Mesodermal cell (in vitro differentiated cells): ENCODE data around the gene SNN.

ENCODE experiments used
- H3K27ac ChIP-seq: 2 replicates; pipeline ENCODE4 v1.7.0; 2013; ENCODE audit warnings: mild to moderate bottlenecking, low read depth, low read length, moderate library complexity; ENCODE audit not compliant: severe bottlenecking
- H3K36me3 ChIP-seq: 2 replicates; pipeline ENCODE4 v1.7.1; 2013; ENCODE audit warnings: mild to moderate bottlenecking, low read length, moderate library complexity; ENCODE audit not compliant: control insufficient read depth, insufficient read depth
- H3K4me1 ChIP-seq: one replicate; pipeline ENCODE4 v1.7.1; 2013; ENCODE audit warnings: mild to moderate bottlenecking, low read length; ENCODE audit not compliant: insufficient read depth, control insufficient read depth, poor library complexity, severe bottlenecking
- H3K4me3 ChIP-seq: 2 replicates; pipeline ENCODE4 v1.7.0; 2013; ENCODE audit warnings: low read length, control low read depth, mild to moderate bottlenecking; ENCODE audit not compliant: insufficient read depth, poor library complexity, severe bottlenecking; ENCODE audit errors: extremely low read depth
- H3K9me3 ChIP-seq: 2 replicates; pipeline ENCODE4 v1.7.1; 2013; ENCODE audit warnings: mild to moderate bottlenecking, low read length, moderate library complexity; ENCODE audit not compliant: control insufficient read depth
- WGBS, 2 experiments: methylation state at CpG; one replicate each; pipeline ENCODE4 v1.1.5; 2013; ENCODE audit warnings: missing lambda C conversion rate in 2 of 2; ENCODE audit not compliant: insufficient coverage in 2 of 2; 5-methylcytosine and 5-hydroxymethylcytosine counted together

SNN gene

DNA sequence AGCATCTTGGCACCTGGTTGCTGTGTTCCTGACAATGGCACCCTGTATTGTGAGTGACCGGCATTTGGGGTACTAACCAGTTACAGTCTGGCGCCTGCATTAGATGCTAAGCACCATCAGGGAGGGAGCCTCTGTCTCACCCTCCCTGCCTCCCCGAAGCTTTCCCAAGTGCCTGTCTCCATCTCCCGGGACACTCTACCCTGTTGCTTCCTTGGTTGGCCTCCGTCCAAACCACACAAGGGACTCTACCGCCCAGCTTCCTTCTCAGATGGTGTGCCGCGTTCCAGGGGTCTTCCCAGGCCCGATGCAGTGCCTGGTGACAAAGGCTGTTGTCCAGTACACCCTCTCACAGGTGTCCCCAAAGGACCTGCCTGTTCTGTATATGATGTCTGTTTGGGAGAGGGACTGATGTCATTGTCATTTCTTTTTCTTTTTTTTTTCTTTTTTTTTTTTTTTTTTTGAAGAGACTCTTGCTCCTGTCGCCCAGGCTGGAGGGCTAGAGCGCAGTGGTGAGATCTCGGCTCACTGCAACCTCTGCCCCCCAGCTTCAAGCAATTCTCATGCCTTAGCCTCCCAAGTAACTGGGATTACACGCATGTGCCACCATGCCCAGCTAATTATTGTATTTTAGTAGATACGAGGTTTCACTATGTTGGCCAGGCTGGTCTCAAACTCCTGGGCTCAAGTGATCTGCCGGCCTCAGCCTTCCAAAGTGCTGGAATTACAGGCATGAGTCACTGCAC is 6.7 kb downstream of the SNN start:
- no peak overlapping the region for H3K27ac ChIP-seq
- WGBS, 2 experiments, result 86 to 96% methylated on average over 12 to 14 of the region's 15 CpGs
- H3K36me3 ChIP-seq, result peaks cover 56% of the 10 kb centered on the region

DNA sequence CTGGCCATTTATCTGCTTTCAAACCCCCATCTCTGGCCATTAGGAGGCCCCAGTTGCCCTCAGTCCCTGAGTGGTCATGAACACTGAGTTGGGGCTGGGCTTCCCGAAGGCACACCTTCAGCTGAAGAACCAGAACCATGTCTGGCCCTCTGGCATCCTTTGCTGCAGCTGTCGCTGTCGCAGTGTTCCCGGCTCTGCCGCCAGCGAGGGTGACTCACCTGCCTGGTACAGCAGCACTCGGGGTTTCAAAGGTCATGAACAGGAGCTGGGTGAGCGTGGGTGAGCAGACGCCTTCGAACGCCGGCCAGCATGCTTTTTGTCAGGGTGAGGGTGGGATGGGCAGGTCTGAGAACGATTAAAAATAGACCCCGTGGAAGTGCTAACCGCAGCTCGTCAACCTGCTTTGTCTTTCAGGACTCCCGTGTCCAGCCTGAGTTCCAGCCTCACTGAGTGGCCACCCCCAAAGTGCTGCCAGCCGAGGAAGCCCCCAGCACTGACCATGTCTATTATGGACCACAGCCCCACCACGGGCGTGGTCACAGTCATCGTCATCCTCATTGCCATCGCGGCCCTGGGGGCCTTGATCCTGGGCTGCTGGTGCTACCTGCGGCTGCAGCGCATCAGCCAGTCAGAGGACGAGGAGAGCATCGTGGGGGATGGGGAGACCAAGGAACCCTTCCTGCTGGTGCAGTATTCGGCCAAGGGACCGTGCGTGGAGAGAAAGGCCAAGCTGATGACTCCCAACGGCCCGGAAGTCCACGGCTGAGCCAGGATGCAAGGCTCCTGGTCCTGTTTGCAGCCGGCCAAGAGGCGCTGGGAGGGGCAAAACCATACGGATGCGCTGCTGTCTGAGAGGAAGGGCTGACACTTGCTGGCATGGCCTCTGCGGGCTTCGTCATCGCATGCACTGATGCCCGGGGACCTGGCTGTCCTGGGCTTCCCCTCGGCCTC is 7.6 kb downstream of the SNN start:
- H3K27ac ChIP-seq, result no peak overlapping the region
- H3K36me3 ChIP-seq, result peaks cover 65% of the 10 kb centered on the region
- H3K9me3 ChIP-seq, result no peaks in the 10 kb centered on the region
- peaks cover 25% of the 10 kb centered on the region for H3K4me1 ChIP-seq
- no peak overlapping the region for H3K4me3 ChIP-seq
- WGBS, 2 experiments, result 90 to 92% methylated on average over 41 to 42 of the region's 42 CpGs

More for the DNA sequence above, 6.7 kb downstream of the SNN start:
- no peaks in the 10 kb centered on the region for H3K9me3 ChIP-seq
- H3K4me1 ChIP-seq, result peaks cover 29% of the 10 kb centered on the region
- no peak overlapping the region for H3K4me3 ChIP-seq

DNA sequence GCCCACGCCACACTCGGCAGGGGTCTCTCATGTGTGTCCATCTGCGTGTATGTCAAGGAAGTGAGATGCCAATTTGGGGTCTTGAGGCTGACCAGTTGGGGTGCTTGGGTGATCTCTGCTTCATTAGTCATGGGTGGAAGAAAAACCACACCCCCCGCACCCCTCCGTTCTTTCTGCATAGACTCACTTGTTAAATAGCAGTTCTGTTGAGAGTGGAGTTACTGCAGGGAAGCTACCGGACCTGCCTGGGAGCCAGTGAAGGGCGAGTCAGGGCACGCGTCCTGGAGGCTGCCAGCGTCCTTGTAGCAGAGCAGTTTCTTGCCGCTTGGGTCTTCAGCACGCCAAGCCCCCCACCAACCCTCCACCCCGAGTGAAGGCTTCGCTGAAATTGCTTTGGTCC is 8.5 kb downstream of the SNN start:
- peaks cover 74% of the 10 kb centered on the region for H3K36me3 ChIP-seq
- H3K27ac ChIP-seq, result peak overlapping the region; percentile 45
- no peaks in the 10 kb centered on the region for H3K9me3 ChIP-seq
- WGBS, 2 experiments, result 92 to 94% methylated on average over 9 to 12 of the region's 14 CpGs
- peaks cover 25% of the 10 kb centered on the region for H3K4me1 ChIP-seq
- no peak overlapping the region for H3K4me3 ChIP-seq

DNA sequence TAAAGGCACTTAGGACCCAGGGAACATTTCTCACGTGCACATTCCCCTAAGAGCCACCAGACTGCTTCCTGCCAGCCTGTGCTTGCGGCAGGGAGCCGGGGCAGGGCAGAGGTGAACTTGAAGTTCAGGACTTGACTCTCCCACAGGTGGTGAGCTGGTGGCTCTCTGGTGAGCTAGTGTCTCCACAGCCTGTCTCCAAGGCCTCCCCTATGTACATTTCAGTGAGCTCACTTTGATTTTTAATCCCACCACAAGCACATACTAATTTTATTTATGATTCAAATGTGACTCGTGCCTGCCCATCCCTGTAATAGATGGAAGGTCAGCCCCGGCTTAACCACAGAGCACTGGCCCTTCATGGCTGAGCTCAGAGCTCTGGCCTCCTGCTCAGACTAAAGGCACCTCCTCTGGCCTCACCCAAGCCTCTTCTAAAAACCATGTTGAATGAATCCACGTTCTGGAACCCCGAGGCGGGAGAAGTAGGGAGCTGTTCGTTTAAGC is 9.2 kb downstream of the SNN start:
- Histone ChIP-seq H3K27ac (peak overlapping the region; percentile 45), H3K4me3 (no peak overlapping the region), H3K36me3 (peaks cover 76% of the 10 kb centered on the region), H3K4me1 (peaks cover 27% of the 10 kb centered on the region), H3K9me3 (no peaks in the 10 kb centered on the region)
- 89% methylated on average over 5 to 9 of the region's 9 CpGs for WGBS, 2 experiments

DNA sequence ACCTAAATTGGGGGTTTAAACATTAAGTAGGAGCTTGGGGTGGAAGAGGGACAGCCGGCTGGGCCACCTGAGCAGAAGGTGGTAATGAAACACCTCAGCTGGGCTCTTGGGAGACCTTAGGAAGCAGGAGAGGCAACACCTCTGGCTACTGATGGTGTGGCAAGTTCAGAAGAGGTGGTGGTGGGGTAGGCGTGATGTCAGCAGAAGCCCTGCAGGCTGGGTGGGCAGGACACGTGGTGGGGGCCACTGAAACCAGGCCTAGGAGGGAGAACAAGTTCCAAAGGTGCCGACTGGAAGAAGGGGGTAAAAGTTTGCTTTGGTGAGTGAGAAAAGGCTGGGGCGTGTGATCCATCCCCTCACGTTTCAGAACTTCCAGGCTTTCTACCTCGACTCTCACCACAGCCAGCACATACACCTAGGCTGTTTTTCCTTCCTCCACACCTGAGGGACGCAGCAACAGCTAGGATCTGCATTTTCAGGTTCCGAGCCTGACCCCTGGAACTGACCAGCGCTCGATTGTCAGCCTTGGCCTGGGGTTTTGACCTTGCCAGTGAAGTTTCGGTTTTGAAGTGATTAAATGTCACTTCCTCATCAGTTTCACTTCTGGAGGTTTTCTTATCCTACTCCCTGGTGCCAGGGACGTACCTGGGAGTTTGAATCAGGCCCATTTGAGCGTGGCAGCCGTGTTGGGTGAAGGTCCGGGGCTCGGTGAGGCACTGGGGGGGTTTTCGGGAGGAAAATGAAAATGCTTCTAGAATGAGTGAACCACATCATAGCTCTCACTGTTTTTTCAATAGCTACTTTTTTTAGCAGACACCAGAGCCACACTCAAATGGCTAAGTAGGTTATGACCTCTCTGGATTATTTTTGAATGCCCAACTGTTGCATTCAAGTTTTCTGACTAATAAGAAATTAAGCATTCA is 10.0 kb downstream of the SNN start:
- 90 to 95% methylated on average over 11 of the region's 18 CpGs for WGBS, 2 experiments
- Histone ChIP-seq H3K4me1 (peaks cover 29% of the 10 kb centered on the region), H3K4me3 (no peak overlapping the region), H3K27ac (peak overlapping the region; percentile 10), H3K9me3 (no peaks in the 10 kb centered on the region), H3K36me3 (peaks cover 75% of the 10 kb centered on the region)

DNA sequence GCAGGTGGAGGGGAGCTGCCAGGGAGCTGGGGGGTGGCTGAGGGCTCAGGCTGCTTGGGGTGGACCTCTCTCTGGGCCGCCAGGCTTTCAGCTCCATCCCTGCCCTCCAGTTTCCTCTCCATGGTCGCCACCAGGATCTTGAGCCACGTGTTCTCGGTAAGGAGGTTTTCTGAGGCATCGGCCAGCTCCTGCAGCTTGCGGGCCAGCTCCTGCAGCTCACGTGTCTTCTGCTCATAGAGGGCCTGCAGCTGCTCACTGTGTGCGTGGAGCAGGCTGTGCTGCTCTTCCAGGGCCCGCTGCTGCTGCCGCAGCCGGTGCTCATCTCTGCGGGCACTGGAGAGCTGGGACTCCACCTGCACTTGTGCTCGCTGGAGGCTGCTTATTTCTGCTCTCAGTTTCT is 11.0 kb downstream of the SNN start:
- Histone ChIP-seq H3K36me3 (peaks cover 82% of the 10 kb centered on the region), H3K4me1 (peaks cover 29% of the 10 kb centered on the region), H3K9me3 (no peaks in the 10 kb centered on the region), H3K4me3 (no peak overlapping the region), H3K27ac (no peak overlapping the region)
- 91 to 93% methylated on average over 13 of the region's 13 CpGs for WGBS, 2 experiments

DNA sequence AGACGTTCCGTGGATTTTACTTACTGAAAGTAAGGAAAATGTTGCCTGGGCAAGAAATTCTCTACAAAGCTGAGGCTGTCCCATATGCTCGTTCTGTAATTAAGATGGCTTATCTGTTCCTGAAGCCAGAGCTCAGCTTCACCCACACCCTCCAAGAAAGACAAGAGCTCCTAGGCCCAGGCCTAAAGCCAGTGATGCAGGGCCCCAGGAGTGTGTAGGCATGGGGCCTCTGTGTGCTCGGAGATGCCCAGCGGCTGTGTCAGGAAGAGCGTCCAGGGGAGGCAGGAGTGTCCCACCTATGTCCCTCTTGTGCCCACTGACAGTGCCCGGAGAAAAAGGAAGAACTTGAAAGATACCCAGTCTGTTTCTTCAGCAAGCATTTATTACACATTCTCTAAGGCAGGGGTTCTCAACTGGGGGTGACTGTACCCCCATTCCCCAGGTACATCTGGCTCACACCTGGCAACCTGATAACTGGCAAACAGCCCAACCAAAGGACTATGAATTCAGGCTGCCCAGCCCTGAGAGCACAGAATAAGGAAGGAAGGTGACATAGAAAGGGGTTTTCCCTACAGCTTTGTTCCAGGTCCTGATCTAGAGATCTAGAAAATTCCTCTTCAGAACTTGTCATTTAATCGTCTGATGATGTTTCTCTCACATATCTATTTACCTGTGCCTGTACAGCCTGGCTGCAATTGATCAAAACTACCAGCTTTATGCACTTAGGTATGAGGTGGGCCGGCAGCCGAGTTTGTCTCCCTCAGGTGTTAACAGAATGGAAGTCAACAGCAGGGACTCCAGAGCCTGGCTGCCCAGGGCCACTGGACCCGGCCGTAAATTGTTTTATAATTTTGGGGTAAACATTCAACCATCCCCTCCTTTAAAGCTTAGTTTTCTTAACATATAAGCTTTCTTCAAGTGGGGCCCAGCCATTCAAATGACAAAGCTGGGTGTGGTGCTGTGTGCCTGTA is 12.0 kb downstream of the SNN start:
- Histone ChIP-seq H3K27ac (no peak overlapping the region), H3K9me3 (no peaks in the 10 kb centered on the region), H3K4me1 (peaks cover 24% of the 10 kb centered on the region), H3K4me3 (no peak overlapping the region), H3K36me3 (peaks cover 89% of the 10 kb centered on the region)
- 92 to 96% methylated on average over 6 to 9 of the region's 12 CpGs for WGBS, 2 experiments

DNA sequence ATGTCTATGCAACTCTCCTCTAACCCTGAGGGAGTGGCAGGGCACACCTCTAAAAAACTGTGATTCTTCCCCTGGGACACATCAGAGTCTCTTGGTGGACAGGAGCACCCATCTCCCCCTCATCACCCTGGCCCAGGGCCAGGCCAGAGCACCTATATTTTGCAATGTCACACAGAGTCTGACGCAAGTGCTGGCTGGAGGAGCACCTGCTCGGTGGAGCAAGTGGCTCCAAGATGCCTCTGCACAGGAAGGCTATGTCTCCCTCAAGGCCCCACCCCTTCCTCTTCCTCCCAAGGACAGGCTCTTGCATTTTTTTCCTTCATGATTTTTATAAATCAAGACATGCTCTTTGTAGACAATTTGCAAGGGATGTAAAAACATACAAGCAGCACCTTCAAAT is 13.3 kb downstream of the SNN start:
- Histone ChIP-seq H3K27ac (no peak overlapping the region), H3K4me1 (peaks cover 19% of the 10 kb centered on the region)
- WGBS, 2 experiments, result 92 to 100% methylated on average over 1 to 2 of the region's 2 CpGs

DNA sequence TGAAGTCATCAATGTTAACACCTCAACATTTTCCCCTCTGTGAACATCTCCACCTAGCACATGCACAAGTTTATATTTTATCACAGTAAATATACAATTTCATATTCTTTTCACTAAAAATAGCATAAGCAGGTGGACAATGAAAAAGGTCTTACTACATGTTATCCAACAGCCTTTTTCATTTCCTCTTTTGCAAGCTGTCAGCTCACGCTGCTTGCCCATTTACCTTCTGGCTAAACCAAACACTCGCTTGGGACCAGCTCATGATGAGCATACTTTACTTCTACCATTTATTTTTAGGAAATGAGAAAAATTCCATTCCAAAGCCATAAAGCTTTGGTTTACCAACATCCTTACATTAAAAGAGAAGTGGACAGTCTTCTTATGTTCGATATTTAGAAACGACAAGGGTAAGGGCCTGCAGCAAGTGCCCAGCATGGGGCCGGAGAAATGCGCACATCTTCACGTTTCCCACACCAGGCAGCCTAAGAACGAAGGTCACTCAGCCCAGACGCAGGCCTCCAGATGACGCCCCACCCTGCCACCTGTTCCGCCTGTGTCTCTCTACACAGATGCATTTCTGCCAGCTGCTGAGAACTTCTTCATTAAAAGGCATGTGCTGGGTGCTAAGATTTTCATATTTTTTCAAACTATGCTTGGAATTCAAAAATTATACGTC is 13.9 kb downstream of the SNN start:
- no peak overlapping the region for H3K4me3 ChIP-seq
- 80 to 89% methylated on average over 8 to 11 of the region's 12 CpGs for WGBS, 2 experiments
- peak overlapping the region; percentile 38 for H3K27ac ChIP-seq
- H3K9me3 ChIP-seq, result no peaks in the 10 kb centered on the region
- H3K36me3 ChIP-seq, result peaks cover 87% of the 10 kb centered on the region
- peaks cover 17% of the 10 kb centered on the region for H3K4me1 ChIP-seq

More for the DNA sequence above, 13.3 kb downstream of the SNN start:
- Histone ChIP-seq H3K4me3 (no peak overlapping the region), H3K9me3 (no peaks in the 10 kb centered on the region), H3K36me3 (peaks cover 87% of the 10 kb centered on the region)
